Heart left ventricle (tissue), 13 donors: ENCODE data around the gene SH2D4B.

Experiments
- CTCF ChIP-seq, 12 donors: fragments of 200-600 bp; sonication (generic) in 4 of 12; IDR thresholded peaks; one replicate each; pipeline versions ENCODE4 v1.5.0 to v1.8.0; 2018 to 2022; ENCODE audit warnings: antibody characterized with exemption in 12 of 12, mild to moderate bottlenecking in 5 of 12
- POLR2A ChIP-seq, 2 donors: fragments of 450-650 bp; IDR thresholded peaks; one replicate each; pipeline ENCODE4 v1.6.1; 2017; ENCODE audit warnings: antibody characterized with exemption in 2 of 2, mild to moderate bottlenecking in 2 of 2, moderate library complexity in 2 of 2
- donor health status: ischemic (EF 13 %, LVEDD 7.1; RV severe dilation, severe dysfunction).
- donor health status: DM: no; HTN: yes; CAD: no.
- donor health status: DM: no; HTN: no; CAD: no.
- donor health status: ischemic (EF 25% LVEDD 6.9; RV normal size, moderate dysfunction).
- donor health status: ischemic (EF 25% LVEDD 5.7; RV mildly dilated, moderate dysfunction).
- donor health status: ischemic (EF 35%, LVEDD 5.7; RV mildly dilated, moderate dysfunction).
- donor health status: nonischemic (EF 11% LVEDD 7.7; RV severe dilation, severe dysfunction).
- donor health status: DM: yes; HTN: yes; CAD: no.
- donor health status: PGD.
- donor health status: ischemic (EF 29% LVEDD 5.4; RV normal size, mild dysfunction).
- donor health status: nonischemic (EF 23%, LVEDD 6.1; RV moderate dilation, normal function).

GRCh38 chr10:80588546-80588945, 50.8 kb downstream of the SH2D4B start:
- TF ChIP-seq CTCF (IDR thresholded peaks at IDR 0.05) = no peak
- no peak for TF ChIP-seq POLR2A (IDR thresholded peaks at IDR 0.05)
